Measurements from ENCODE around the gene GALNT16.

GRCh38 chr14:69373104-69373503, 113.1 kb downstream of the GALNT16 start:
- no peak for TF ChIP-seq CTCF (IDR thresholded peaks at IDR 0.05; ENCODE audit: insufficient read depth, low read depth, low read length)
- TF ChIP-seq EZH2 (IDR thresholded peaks at IDR 0.05; ENCODE audit: insufficient read depth, low read length) = no peak

Measured in astrocyte (in vitro differentiated cells and primary cell).